Activated naive CD4-positive, alpha-beta T cell treated with anti-CD3 and anti-CD28 coated beads, Interleukin-2, amount 50 U/mL, for 24 hours (primary cell): ENCODE measurements around the gene APBB2.
"Not testable (repeated sequence)": the region's sequence is repeated elsewhere in the genome, so short reads cannot be mapped to it uniquely, and the experiment has no call there.

Experiments
- H3K27ac Mint-ChIP-seq: one replicate; pipeline ENCODE4 v1.8.0; 2021; ENCODE audit warnings: mild to moderate bottlenecking, mixed read lengths
- H3K27me3 Mint-ChIP-seq: one replicate; pipeline ENCODE4 v1.8.0; 2021; ENCODE audit warnings: mixed read lengths
- H3K36me3 Mint-ChIP-seq: one replicate; pipeline ENCODE4 v1.8.0; 2021; ENCODE audit warnings: mixed read lengths
- H3K4me1 Mint-ChIP-seq: one replicate; pipeline ENCODE4 v1.8.0; 2021; ENCODE audit warnings: mixed read lengths
- H3K4me3 Mint-ChIP-seq: one replicate; pipeline ENCODE4 v1.8.0; 2021; ENCODE audit warnings: mild to moderate bottlenecking, mixed read lengths
- H3K9me3 Mint-ChIP-seq: one replicate; pipeline ENCODE4 v1.8.0; 2021; ENCODE audit warnings: mixed read lengths

APBB2 gene

GRCh38 chr4:41160012-41160789 is 54.1 kb downstream of the APBB2 start:
- no peaks in the 10 kb centered on the region for H3K4me1 Mint-ChIP-seq

GRCh38 chr4:41158756-41159155 is 55.6 kb downstream of the APBB2 start:
- H3K4me3 Mint-ChIP-seq: no peak overlapping the region
- H3K9me3 Mint-ChIP-seq: no peaks in the 10 kb centered on the region
- H3K27ac Mint-ChIP-seq: no peak overlapping the region
- peaks cover 9% of the 10 kb centered on the region for H3K27me3 Mint-ChIP-seq
- H3K4me1 Mint-ChIP-seq: no peaks in the 10 kb centered on the region
- H3K36me3 Mint-ChIP-seq: no peaks in the 10 kb centered on the region

More at GRCh38 chr4:41160012-41160789, 54.1 kb downstream of the APBB2 start:
- H3K36me3 Mint-ChIP-seq: no peaks in the 10 kb centered on the region
- H3K27me3 Mint-ChIP-seq: peaks cover 9% of the 10 kb centered on the region
- H3K27ac Mint-ChIP-seq: no peak overlapping the region
- H3K9me3 Mint-ChIP-seq: no peaks in the 10 kb centered on the region
- no peak overlapping the region for H3K4me3 Mint-ChIP-seq

- no peaks in the 10 kb centered on the region for H3K36me3 Mint-ChIP-seq
- H3K4me1 Mint-ChIP-seq: no peaks in the 10 kb centered on the region
- no peak overlapping the region for H3K27ac Mint-ChIP-seq
- no peaks in the 10 kb centered on the region for H3K9me3 Mint-ChIP-seq
- H3K4me3 Mint-ChIP-seq: no peak overlapping the region
- H3K27me3 Mint-ChIP-seq: peaks cover 9% of the 10 kb centered on the region
Measured at GRCh38 chr4:41158274-41158673, 56.1 kb downstream of the APBB2 start.

GRCh38 chr4:41157009-41157408 is 57.3 kb downstream of the APBB2 start:
- Mint-ChIP-seq H3K27ac (no peak overlapping the region), H3K4me1 (no peaks in the 10 kb centered on the region), H3K36me3 (no peaks in the 10 kb centered on the region), H3K4me3 (no peak overlapping the region), H3K9me3 (no peaks in the 10 kb centered on the region), H3K27me3 (peaks cover 6% of the 10 kb centered on the region)

DNA sequence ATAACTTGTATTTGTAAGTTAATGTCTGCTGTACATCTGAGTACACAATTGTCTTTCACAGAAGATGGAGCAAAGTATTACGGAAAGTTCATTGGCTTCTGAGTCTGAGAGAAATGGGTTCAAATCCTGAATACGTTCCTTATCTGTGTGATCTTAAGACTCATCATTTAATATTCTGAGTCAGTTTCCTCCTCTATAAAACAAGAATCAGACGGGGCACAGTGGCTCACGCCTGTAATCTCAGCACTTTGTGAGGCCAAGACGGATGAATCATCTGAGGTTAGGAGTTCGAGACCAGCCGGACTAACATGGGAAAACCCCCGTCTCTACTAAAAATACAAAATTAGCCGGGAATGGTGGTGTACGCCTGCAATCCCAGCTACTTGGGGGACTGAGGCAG is 57.8 kb downstream of the APBB2 start:
- Mint-ChIP-seq H3K27ac (no peak overlapping the region), H3K36me3 (no peaks in the 10 kb centered on the region), H3K4me1 (no peaks in the 10 kb centered on the region), H3K9me3 (no peaks in the 10 kb centered on the region), H3K27me3 (peaks cover 6% of the 10 kb centered on the region), H3K4me3 (no peak overlapping the region)

- H3K4me3 Mint-ChIP-seq: no peak overlapping the region
- H3K27me3 Mint-ChIP-seq: peaks cover 8% of the 10 kb centered on the region
- no peaks in the 10 kb centered on the region for H3K9me3 Mint-ChIP-seq
- no peaks in the 10 kb centered on the region for H3K4me1 Mint-ChIP-seq
- no peaks in the 10 kb centered on the region for H3K36me3 Mint-ChIP-seq
- no peak overlapping the region for H3K27ac Mint-ChIP-seq
Measured at GRCh38 chr4:41155194-41155830, 59.0 kb downstream of the APBB2 start.

- H3K4me1 Mint-ChIP-seq: no peaks in the 10 kb centered on the region
- H3K36me3 Mint-ChIP-seq: no peaks in the 10 kb centered on the region
- no peaks in the 10 kb centered on the region for H3K9me3 Mint-ChIP-seq
- H3K4me3 Mint-ChIP-seq: no peak overlapping the region
- no peak overlapping the region for H3K27ac Mint-ChIP-seq
- peaks cover 8% of the 10 kb centered on the region for H3K27me3 Mint-ChIP-seq
Measured at GRCh38 chr4:41154814-41155177, 59.5 kb downstream of the APBB2 start.

- Mint-ChIP-seq H3K9me3 (no peaks in the 10 kb centered on the region), H3K27me3 (peaks cover 6% of the 10 kb centered on the region), H3K4me3 (no peak overlapping the region), H3K27ac (no peak overlapping the region), H3K4me1 (no peaks in the 10 kb centered on the region), H3K36me3 (no peaks in the 10 kb centered on the region)
Measured at GRCh38 chr4:41154010-41154813, 60.1 kb downstream of the APBB2 start.

DNA sequence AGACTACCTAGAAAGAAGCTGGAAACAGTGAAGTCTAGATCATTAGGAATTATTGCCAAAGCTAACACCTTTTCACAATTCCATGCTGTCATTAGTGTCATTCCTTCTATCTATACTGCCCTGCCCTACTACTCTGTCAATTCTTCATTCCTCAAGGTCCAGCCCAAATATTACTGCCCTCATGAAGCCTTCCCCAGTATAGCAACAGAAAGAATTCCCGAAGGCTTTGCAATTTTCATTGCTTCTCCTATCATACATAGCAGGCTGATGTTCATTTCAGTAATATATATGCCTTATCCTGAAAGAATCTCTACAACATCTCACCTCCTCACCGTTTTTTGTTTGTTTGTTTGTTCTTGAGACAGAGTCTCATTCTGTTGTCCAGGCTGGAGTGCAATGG is 63.9 kb downstream of the APBB2 start:
- H3K27ac Mint-ChIP-seq: no peak overlapping the region
- H3K36me3 Mint-ChIP-seq: no peaks in the 10 kb centered on the region
- no peaks in the 10 kb centered on the region for H3K9me3 Mint-ChIP-seq
- H3K4me1 Mint-ChIP-seq: no peaks in the 10 kb centered on the region
- H3K27me3 Mint-ChIP-seq: peaks cover 4% of the 10 kb centered on the region
- H3K4me3 Mint-ChIP-seq: no peak overlapping the region

GRCh38 chr4:41149568-41149967 is 64.8 kb downstream of the APBB2 start:
- H3K4me1 Mint-ChIP-seq, H3K27me3 Mint-ChIP-seq, H3K27ac Mint-ChIP-seq, H3K9me3 Mint-ChIP-seq, H3K4me3 Mint-ChIP-seq, H3K36me3 Mint-ChIP-seq: not testable (repeated sequence)

- Mint-ChIP-seq H3K36me3 (no peaks in the 10 kb centered on the region), H3K9me3 (no peaks in the 10 kb centered on the region), H3K4me1 (no peaks in the 10 kb centered on the region), H3K27ac (no peak overlapping the region), H3K4me3 (no peak overlapping the region), H3K27me3 (peaks cover 5% of the 10 kb centered on the region)
Measured at GRCh38 chr4:41148931-41149330, 65.4 kb downstream of the APBB2 start.

DNA sequence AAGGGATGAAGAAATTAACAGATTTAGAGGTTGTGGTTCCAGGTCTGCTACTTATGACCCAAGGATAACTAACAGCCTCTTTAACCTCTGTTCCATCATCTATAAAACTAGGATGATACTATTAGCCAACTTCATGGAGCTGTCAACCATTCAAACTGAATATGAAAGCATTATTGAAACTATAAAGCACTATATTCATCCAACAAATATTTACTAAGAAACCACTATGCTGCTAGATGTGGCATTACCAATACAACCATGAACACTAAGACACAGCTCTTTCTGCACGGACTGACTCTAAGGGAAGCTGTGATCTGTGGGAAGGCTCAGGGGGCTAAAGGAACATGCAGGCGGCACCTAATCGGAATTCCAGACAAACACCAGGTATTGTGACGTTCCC is 66.0 kb downstream of the APBB2 start:
- Mint-ChIP-seq H3K9me3 (no peaks in the 10 kb centered on the region), H3K27ac (no peak overlapping the region), H3K36me3 (no peaks in the 10 kb centered on the region), H3K27me3 (peaks cover 5% of the 10 kb centered on the region), H3K4me3 (no peak overlapping the region), H3K4me1 (no peaks in the 10 kb centered on the region)

- H3K9me3 Mint-ChIP-seq, H3K27ac Mint-ChIP-seq, H3K27me3 Mint-ChIP-seq, H3K36me3 Mint-ChIP-seq, H3K4me3 Mint-ChIP-seq, H3K4me1 Mint-ChIP-seq: not testable (repeated sequence)
Measured at GRCh38 chr4:41147570-41147969, 66.8 kb downstream of the APBB2 start.

- Mint-ChIP-seq H3K9me3 (no peaks in the 10 kb centered on the region), H3K27ac (no peak overlapping the region), H3K36me3 (no peaks in the 10 kb centered on the region), H3K4me1 (no peaks in the 10 kb centered on the region), H3K27me3 (peaks cover 5% of the 10 kb centered on the region), H3K4me3 (no peak overlapping the region)
Measured at GRCh38 chr4:41146716-41147506, 67.4 kb downstream of the APBB2 start.

GRCh38 chr4:41146196-41146595 is 68.1 kb downstream of the APBB2 start:
- no peaks in the 10 kb centered on the region for H3K9me3 Mint-ChIP-seq
- peaks cover 5% of the 10 kb centered on the region for H3K27me3 Mint-ChIP-seq
- no peaks in the 10 kb centered on the region for H3K36me3 Mint-ChIP-seq
- no peaks in the 10 kb centered on the region for H3K4me1 Mint-ChIP-seq
- no peak overlapping the region for H3K27ac Mint-ChIP-seq
- no peak overlapping the region for H3K4me3 Mint-ChIP-seq
